ENCODE data around the gene RNF126.

The RNF126 gene

DNA sequence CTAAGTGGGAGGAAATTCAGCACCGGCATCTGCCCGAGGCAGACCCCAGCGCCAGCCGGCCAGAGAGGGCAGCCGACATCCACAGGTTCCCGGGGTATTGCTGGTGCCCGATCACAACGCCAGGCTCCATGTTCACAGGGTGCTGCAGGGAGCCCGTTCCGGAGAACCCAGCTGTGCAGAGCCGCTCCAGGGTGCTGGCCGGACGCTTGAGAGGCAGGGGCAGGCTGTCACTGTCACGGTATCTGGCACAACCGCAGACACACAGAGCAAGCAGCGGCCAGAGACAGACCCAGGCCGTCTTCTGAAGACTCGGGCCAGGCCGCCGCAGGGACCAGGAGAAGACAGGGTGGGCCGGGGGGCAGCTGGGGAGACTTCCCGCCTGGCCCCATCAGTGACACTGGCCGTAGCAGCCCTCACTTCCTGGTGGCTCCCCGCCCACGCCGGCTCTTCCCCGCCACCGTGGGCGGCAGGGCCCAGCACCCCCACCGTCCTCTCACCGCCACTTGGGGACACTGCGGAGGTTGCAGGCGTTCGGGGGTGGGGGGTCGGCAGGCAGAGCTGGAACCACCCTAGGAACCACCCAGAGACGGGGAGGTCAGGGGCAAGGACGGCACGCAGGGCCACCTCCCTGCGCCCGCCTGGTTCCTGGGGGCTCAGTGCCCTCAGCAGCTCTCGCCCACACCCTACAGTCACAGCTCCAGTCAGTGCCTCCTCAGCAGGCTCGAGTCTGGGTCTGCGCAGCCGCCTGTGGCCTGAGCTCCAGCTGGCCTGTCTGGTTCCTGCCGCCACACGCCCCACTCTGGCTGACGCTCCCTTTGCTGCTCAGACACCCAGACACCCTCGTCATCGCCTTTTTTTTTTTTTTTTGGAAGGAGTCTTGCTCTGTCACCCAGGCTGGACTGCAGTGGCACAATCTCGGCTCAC lies 3.8 kb downstream of the RNF126 start:
- DNase-seq (ENCODE audit: low read depth, low spot score): no peak
- TF ChIP-seq CTCF (IDR thresholded peaks at IDR 0.05; ENCODE audit: low read depth, low read length): no peak
- H3K4me3 ChIP-seq (ENCODE audit: low read depth, low read length): no peak overlapping the region
- in situ Hi-C loops (cut with HindIII; ENCODE audit: low sequenced_read_pairs): no loop called here

- DNase-seq (ENCODE audit: low read depth, low spot score): no peak
- no peak overlapping the region for H3K4me3 ChIP-seq (ENCODE audit: low read depth, low read length)
- in situ Hi-C loops (cut with HindIII; ENCODE audit: low sequenced_read_pairs): no loop called here
- no peak for TF ChIP-seq CTCF (IDR thresholded peaks at IDR 0.05; ENCODE audit: low read depth, low read length)
Measured at GRCh38 chr19:658059-658839, 4.8 kb downstream of the RNF126 start.

- TF ChIP-seq CTCF (IDR thresholded peaks at IDR 0.05; ENCODE audit: low read depth, low read length): no peak
- H3K4me3 ChIP-seq (ENCODE audit: low read depth, low read length): no peak overlapping the region
- DNase-seq (ENCODE audit: low read depth, low spot score): no peak
- in situ Hi-C loops (cut with HindIII; ENCODE audit: low sequenced_read_pairs): no loop called here
Measured at GRCh38 chr19:657611-658010, 5.4 kb downstream of the RNF126 start.

- in situ Hi-C loops (cut with HindIII; ENCODE audit: low sequenced_read_pairs): no loop called here
- no peak overlapping the region for H3K4me3 ChIP-seq (ENCODE audit: low read depth, low read length)
- no peak for TF ChIP-seq CTCF (IDR thresholded peaks at IDR 0.05; ENCODE audit: low read depth, low read length)
- DNase-seq (ENCODE audit: low read depth, low spot score): no peak
Measured at GRCh38 chr19:656751-657559, 6.1 kb downstream of the RNF126 start.

DNA sequence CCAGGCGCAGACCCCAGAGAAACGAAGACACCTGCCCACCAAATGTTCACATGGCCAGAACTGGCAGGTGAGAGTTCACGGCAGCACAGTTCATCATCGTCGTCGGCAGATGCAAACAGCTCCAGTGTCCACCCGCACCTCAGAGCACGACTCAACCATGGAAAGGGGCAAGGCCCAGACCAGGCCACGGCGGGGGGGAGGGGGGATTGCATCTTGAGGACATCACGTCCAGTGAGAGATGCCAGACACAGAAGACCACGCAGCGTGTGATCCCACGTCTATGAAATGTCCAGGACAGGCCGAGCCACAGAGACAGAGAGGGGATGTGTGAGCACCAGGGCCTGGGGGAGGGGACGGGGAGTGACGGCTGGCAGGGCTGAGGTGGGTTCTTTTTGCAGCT lies 7.3 kb downstream of the RNF126 start:
- no peak for DNase-seq (ENCODE audit: low read depth, low spot score)
- no peak overlapping the region for H3K4me3 ChIP-seq (ENCODE audit: low read depth, low read length)
- no peak for TF ChIP-seq CTCF (IDR thresholded peaks at IDR 0.05; ENCODE audit: low read depth, low read length)
- in situ Hi-C loops (cut with HindIII; ENCODE audit: low sequenced_read_pairs): no loop called here

DNA sequence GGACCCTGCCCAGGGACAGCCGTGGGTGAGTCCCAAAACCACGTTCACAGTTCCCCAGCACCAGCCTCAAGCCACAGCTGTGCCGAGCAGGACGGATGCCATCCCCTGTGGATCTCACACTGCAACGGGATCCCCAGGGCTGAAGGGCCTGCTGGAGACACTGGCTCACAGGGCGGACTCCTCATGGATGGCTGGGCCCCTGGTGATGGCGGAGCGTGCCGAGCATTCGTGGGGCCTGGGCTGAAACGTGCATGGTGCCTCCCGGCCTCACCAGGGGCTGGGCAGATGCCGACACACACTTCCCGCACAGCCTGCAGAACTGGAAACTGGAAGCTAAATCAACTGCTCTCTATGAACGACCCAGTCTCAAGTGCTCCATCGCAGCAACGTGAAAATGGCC lies 9.6 kb downstream of the RNF126 start:
- no peak for TF ChIP-seq CTCF (IDR thresholded peaks at IDR 0.05; ENCODE audit: low read depth, low read length)
- no peak for DNase-seq (ENCODE audit: low read depth, low spot score)
- in situ Hi-C loops (cut with HindIII; ENCODE audit: low sequenced_read_pairs): no loop called here
- no peak overlapping the region for H3K4me3 ChIP-seq (ENCODE audit: low read depth, low read length)
